HG03175 (cell line): ENCODE data around the gene SLC3A2.
"Not testable (repeated sequence)": the region's sequence is repeated elsewhere in the genome, so short reads cannot be mapped to it uniquely, and the experiment has no call there.

Experiments used
- ATAC-seq: cut with Tn5 transposase; IDR thresholded peaks from one replicate; pipeline ENCODE4 v1.9.1; 2021; ENCODE audit warnings: mild to moderate bottlenecking, moderate library complexity; ENCODE audit not compliant: unreplicated experiment

SLC3A2 gene

GRCh38 chr11:62926680-62927455, 46.2 kb downstream of the SLC3A2 start:
- no peak for ATAC-seq

GRCh38 chr11:62928011-62928410, 47.3 kb downstream of the SLC3A2 start:
- no peak for ATAC-seq

GRCh38 chr11:62930157-62930556, 49.5 kb downstream of the SLC3A2 start:
- ATAC-seq = no peak

- no peak for ATAC-seq
Measured at GRCh38 chr11:62930666-62931065, 50.0 kb downstream of the SLC3A2 start.

- ATAC-seq = no peak
Measured at GRCh38 chr11:62931499-62932278, 51.0 kb downstream of the SLC3A2 start.

- ATAC-seq = no peak
Measured at GRCh38 chr11:62933285-62933684, 52.6 kb downstream of the SLC3A2 start.

DNA sequence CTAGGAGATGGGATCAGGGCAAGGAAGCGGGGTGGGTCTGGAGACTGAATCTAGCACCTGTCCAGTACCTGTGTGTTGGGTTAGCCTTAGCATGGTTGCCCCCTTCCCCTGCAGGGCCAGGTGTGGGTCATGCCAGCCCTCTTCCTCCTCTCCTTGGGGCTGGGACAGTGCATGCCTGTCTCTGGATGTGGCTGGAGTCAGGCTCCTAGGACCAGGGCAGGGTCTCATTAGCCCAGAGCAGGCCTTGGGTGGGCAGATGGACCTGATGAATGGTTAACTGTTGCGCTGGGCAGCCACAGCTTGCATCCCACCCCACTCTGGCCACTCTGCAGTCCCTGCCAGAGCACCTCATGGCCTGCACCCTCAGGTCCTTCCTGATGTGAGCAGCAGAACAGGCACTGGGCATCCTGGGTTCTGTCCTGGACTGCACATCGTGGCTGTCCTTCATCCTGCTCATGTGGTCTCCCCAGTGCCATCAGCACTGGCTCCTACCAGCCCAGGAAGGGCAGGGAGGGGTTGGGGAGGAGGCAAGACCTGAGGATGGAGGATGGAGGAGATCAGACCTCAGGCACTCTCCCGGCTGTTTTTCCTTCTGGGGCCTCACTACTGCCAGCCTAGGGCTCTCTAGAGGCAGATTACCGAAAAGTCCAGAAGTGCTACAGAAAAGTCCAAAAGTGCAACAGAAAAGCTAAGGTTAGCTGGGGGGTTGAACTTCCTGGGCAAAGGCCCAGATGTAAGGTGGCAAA, 53.2 kb downstream of the SLC3A2 start:
- ATAC-seq = no peak

DNA sequence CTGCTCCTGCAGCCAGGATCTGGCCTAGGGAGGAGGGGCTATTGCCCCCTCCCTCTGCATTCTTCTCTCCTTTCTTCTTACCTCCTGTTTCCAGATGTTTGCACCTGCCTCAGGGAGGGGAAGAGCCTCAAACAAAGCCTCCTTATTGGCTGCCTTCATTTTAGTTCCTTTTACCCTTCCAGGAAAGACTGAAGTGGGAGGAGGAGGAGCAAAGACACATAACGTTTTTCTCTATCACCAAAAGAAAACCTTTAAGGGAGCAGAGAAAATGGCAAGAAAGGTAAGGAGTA, 53.7 kb downstream of the SLC3A2 start:
- ATAC-seq = no peak

GRCh38 chr11:62937528-62937927, 56.8 kb downstream of the SLC3A2 start:
- not testable (repeated sequence) for ATAC-seq
